Testis (tissue), 3 donors: ENCODE results near the gene CLCN4. TPM values are rescaled to one million over a fixed set of nuclear protein-coding genes. Genes with fewer than 3 reads are reported as not detected.
A peak's percentile ranks its signal among the peaks of the same experiment; 100 is the strongest.

Experiments
- DNase-seq: peaks from one replicate; pipeline ENCODE4 v3.0.0-alpha.2; 2019
- H3K27ac ChIP-seq, 2 donors: fragments of 200-600 bp; sonication (generic); one replicate each; pipeline ENCODE4 v1.5.1; 2019
- H3K27me3 ChIP-seq: fragments of 200-600 bp; sonication (generic); one replicate; pipeline ENCODE4 v1.5.1; 2019
- H3K36me3 ChIP-seq: fragments of 200-600 bp; sonication (generic); one replicate; pipeline ENCODE4 v1.5.1; 2017; ENCODE audit warnings: low read depth; ENCODE audit errors: missing control alignments
- H3K4me1 ChIP-seq: fragments of 200-600 bp; sonication (generic); one replicate; pipeline ENCODE4 v1.5.1; 2019
- H3K4me3 ChIP-seq, 2 donors: fragments of 200-600 bp; sonication (generic); one replicate each; pipeline ENCODE4 v1.5.1; 2017 to 2019
- H3K9me3 ChIP-seq: fragments of 200-600 bp; sonication (generic); one replicate; pipeline ENCODE4 v1.5.1; 2017
- POLR2A ChIP-seq: fragments of 450-650 bp; IDR thresholded peaks from one replicate; pipeline ENCODE4 v1.6.1; 2017; ENCODE audit warnings: antibody characterized with exemption, mild to moderate bottlenecking, moderate library complexity
- WGBS, 2 donors: methylation state at CpG; one replicate each; pipeline ENCODE4 v1.1.5; 2018; 5-methylcytosine and 5-hydroxymethylcytosine counted together
- intact Hi-C: fragments of 100-400 bp; cut with DNase I; formaldehyde crosslinking; loops from one replicate; pipeline ENCODE4 v1.15.1; 2023; ENCODE audit warnings: low total_unique reads
- polyA plus RNA-seq: library from polyadenylated mRNA; stranded (reverse); fragments of 350-450 nt; fragmentation: Illumina TruSeq; extraction: RNeasy Lipid Tissue Mini Kit (QIAGEN cat#74804); gene quantifications from one replicate; pipeline ENCODE4 v1.2.3, GENCODE V29; 2014; ENCODE audit warnings: low read depth, low replicate concordance; ENCODE audit not compliant: insufficient read depth
- total RNA-seq, 2 donors: library from RNA; depleted of rRNA; stranded (reverse); fragments of >200 nt; gene quantifications; one replicate each; pipeline ENCODE4 v1.2.3, GENCODE V29; 2016
- TF ChIP-seq, protein P1 (sequence below), 3 experiments: fragments of 450-650 bp in 2 of 3; fragments of 200-600 bp in 1 of 3; sonication (generic) in 1 of 3; IDR thresholded peaks; one replicate each; pipeline ENCODE4 v1.5.1; 2016 to 2019; ENCODE audit warnings: antibody characterized with exemption in 3 of 3, mild to moderate bottlenecking in 2 of 3, moderate library complexity in 1 of 3

CLCN4 gene
- total and polyA plus RNA-seq, 3 donors from 2014 or later, result 5.1 to 11.6 (median 5.4) TPM

DNA sequence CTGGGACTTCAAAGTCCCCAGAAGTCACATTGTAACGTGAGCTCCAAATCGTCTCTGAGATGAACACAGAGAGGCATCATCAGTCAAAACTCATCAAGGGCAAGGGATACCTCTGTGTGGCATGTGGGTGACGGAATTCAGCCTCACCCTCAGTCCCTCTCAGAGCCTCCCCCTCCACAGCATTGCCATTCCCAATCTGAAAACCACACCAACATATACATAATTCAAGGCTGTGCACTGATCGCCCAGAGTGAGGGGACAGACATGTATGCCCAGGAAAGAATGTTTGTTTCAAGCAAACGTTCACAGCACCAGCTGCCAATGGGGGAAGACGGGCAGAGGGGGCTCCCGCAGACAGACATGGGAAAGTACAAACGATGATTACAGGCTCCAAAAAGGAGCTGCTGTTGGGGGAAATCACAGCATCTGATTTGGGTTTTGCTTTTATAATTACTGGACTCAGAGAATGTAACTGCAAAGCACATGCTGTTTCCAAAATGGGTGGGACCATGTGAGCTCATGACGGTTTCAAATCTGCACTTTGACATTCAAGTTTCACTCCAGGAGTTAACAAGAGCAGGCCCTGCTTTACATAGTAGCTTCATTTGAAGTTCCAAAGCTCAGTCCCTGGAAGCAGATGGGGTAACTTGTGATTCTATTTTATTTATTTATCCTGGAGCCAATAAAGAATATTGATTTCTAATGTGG, 88.3 kb downstream of the CLCN4 start:
- H3K9me3 ChIP-seq, result no peaks in the 10 kb centered on the region
- peak; percentile 15 for DNase-seq
- TF ChIP-seq, protein P1, sequence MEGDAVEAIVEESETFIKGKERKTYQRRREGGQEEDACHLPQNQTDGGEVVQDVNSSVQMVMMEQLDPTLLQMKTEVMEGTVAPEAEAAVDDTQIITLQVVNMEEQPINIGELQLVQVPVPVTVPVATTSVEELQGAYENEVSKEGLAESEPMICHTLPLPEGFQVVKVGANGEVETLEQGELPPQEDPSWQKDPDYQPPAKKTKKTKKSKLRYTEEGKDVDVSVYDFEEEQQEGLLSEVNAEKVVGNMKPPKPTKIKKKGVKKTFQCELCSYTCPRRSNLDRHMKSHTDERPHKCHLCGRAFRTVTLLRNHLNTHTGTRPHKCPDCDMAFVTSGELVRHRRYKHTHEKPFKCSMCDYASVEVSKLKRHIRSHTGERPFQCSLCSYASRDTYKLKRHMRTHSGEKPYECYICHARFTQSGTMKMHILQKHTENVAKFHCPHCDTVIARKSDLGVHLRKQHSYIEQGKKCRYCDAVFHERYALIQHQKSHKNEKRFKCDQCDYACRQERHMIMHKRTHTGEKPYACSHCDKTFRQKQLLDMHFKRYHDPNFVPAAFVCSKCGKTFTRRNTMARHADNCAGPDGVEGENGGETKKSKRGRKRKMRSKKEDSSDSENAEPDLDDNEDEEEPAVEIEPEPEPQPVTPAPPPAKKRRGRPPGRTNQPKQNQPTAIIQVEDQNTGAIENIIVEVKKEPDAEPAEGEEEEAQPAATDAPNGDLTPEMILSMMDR (IDR thresholded peaks at IDR 0.05), result no peak
- TF ChIP-seq POLR2A, result no peak
- 27 to 39% methylated on average over 5 to 9 of the region's 9 CpGs for WGBS, 2 donors
- peak overlapping the region in 1 of 2 donors; percentile 7 for H3K27ac ChIP-seq
- H3K4me1 ChIP-seq, result peaks cover 8% of the 10 kb centered on the region
- intact Hi-C loops, result no loop called here
- no peaks in the 10 kb centered on the region for H3K36me3 ChIP-seq
- no peaks in the 10 kb centered on the region for H3K27me3 ChIP-seq
- H3K4me3 ChIP-seq, result no peak overlapping the region

DNA sequence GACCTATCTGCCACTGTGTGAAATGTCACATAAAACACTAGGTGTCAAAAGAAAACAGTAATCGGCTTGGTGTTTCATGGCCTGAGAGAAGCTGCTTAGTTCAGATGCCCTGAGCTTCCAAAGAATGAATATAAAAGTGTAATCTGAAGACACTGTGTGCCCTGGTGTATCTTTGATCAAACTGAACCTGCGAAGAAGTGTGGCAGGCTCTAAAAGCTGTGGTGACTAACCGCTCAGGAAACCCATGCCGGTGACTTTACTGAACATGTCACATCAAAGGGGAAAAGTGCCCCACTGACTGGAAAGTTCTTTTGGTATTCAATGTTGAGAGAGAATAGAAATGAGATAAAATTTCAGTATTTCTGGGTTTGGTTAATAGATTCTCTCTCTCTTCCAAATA, 89.1 kb downstream of the CLCN4 start:
- intact Hi-C loops, result no loop called here
- Histone ChIP-seq H3K9me3 (no peaks in the 10 kb centered on the region), H3K27me3 (no peaks in the 10 kb centered on the region), H3K4me1 (peaks cover 8% of the 10 kb centered on the region), H3K4me3 (no peak overlapping the region), H3K36me3 (no peaks in the 10 kb centered on the region), H3K27ac (no peak overlapping the region)
- no peak for TF ChIP-seq POLR2A
- TF ChIP-seq, protein P1 (IDR thresholded peaks at IDR 0.05), result no peak
- DNase-seq, result no peak
- WGBS, 2 donors, result 56 to 80% methylated on average over 1 to 4 of the region's 4 CpGs

GRCh38 chrX:10246297-10246696, 89.5 kb downstream of the CLCN4 start:
- no peak overlapping the region for H3K27ac ChIP-seq
- no peaks in the 10 kb centered on the region for H3K27me3 ChIP-seq
- no peaks in the 10 kb centered on the region for H3K9me3 ChIP-seq
- H3K4me1 ChIP-seq, result peaks cover 8% of the 10 kb centered on the region
- no peak for DNase-seq
- no peaks in the 10 kb centered on the region for H3K36me3 ChIP-seq
- TF ChIP-seq, protein P1 (IDR thresholded peaks at IDR 0.05), result no peak
- TF ChIP-seq POLR2A, result no peak
- no peak overlapping the region for H3K4me3 ChIP-seq
- 61 to 78% methylated on average over 4 of the region's 4 CpGs for WGBS, 2 donors
- intact Hi-C loops, result no loop called here

DNA sequence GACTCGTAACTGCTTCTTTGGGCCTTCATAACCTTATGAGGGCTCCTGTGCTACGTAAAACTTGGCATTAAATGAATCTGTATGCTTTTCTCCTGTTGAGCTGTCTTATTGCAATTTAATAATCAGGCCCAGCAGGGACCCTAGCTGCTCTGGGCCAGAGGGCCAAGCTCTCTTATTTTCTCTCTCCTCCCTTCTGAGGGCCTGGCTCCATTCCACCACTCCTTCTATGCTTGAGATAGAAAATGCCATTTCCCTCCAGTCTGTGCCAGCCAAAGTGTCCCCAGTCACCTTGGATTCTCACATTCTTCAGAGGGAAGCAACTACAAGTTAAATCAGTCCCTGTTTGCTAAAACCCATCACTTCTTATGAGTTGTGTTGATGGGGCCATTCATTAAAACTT, 90.1 kb downstream of the CLCN4 start:
- peaks cover 8% of the 10 kb centered on the region for H3K4me1 ChIP-seq
- no peak overlapping the region for H3K27ac ChIP-seq
- H3K9me3 ChIP-seq, result no peaks in the 10 kb centered on the region
- H3K27me3 ChIP-seq, result no peaks in the 10 kb centered on the region
- H3K36me3 ChIP-seq, result no peaks in the 10 kb centered on the region
- TF ChIP-seq, protein P1 (IDR thresholded peaks at IDR 0.05), result no peak
- no peak for TF ChIP-seq POLR2A
- 53 to 71% methylated on average over 2 of the region's 2 CpGs for WGBS, 2 donors
- intact Hi-C loops, result no loop called here
- H3K4me3 ChIP-seq, result no peak overlapping the region
- peak; percentile 56 for DNase-seq

DNA sequence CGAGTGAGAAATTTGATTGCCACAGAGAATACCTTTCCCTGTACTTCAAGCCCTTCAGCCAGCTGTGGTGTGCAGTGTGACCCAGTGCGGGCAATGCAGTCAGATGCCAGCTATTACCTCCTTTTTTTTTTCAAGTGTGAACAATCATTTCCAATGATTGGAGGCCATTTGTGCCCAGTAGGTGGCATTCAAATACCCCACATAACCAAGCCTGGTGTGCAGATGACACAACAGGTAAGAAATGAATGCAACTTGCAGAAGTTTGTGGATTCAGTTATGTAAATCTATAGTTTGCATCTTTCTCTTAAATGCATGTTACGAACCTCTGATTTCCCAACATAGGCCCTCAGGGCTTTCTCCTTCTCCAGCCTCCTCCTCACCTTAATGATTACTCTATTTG, 98.0 kb downstream of the CLCN4 start:
- no peaks in the 10 kb centered on the region for H3K27me3 ChIP-seq
- H3K4me3 ChIP-seq, result no peak overlapping the region
- no peak for TF ChIP-seq POLR2A
- TF ChIP-seq, protein P1 (IDR thresholded peaks at IDR 0.05), result no peak
- no peaks in the 10 kb centered on the region for H3K36me3 ChIP-seq
- H3K27ac ChIP-seq, result no peak overlapping the region
- no peaks in the 10 kb centered on the region for H3K9me3 ChIP-seq
- intact Hi-C loops, result no loop called here
- no peaks in the 10 kb centered on the region for H3K4me1 ChIP-seq
- 93 to 95% methylated on average over 2 to 3 of the region's 3 CpGs for WGBS, 2 donors
- no peak for DNase-seq
